Nasal cavity respiratory epithelium epithelial cell of viscerocranial mucosa (primary cell): Measurements from ENCODE around the gene PNMA8A. TPM values are rescaled to one million over a fixed set of nuclear protein-coding genes. Genes with fewer than 3 reads are reported as not detected.

Source experiments
- total RNA-seq: library from RNA; depleted of rRNA; stranded (reverse); fragments of >200 nt; gene quantifications from 2 replicates; pipeline ENCODE4 v1.2.3, GENCODE V29; 2014

Gene PNMA8A, protein sequence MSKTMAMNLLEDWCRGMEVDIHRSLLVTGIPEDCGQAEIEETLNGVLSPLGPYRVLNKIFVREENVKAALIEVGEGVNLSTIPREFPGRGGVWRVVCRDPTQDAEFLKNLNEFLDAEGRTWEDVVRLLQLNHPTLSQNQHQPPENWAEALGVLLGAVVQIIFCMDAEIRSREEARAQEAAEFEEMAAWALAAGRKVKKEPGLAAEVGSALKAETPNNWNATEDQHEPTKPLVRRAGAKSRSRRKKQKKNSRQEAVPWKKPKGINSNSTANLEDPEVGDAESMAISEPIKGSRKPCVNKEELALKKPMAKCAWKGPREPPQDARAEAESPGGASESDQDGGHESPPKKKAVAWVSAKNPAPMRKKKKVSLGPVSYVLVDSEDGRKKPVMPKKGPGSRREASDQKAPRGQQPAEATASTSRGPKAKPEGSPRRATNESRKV
- 4.7 and 5.8 TPM in 2 replicates for total RNA-seq

DNA sequence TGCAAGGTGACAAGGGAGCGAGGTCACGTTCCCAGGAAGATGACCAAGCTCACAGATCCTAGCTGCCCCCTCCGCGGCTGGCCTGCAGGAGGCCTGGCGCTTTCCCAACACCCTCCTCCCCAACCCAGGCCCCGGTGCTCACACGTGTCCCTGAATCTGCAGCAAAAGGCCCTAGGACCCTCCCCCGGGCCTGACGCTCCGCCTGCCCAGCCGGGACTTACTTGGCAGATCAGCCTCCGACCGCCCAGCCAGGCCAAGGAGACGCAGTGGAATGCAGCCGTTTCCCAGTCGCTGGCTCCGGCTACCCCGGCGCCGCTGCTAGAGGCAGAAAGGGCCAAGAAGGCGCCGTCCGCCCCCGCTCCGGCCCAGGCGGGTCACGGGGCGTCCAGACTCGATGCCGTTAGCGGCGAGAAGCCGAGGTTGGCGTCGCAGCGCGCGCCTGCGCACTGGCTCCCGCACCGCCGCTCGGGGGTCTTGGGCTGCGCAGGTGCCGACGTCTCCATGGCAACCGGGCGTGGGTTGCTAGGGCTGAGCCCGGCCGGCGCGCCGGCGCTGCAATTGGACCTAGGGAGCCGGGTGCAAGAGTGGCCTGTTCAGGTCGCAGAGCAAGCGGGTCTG, at the start of gene PNMA8A:
Gene PNMA8A (minus strand): TSS at position 448 of the 618 bp plus-strand sequence. CDS start 528 bp downstream, outside the sequence.

DNA sequence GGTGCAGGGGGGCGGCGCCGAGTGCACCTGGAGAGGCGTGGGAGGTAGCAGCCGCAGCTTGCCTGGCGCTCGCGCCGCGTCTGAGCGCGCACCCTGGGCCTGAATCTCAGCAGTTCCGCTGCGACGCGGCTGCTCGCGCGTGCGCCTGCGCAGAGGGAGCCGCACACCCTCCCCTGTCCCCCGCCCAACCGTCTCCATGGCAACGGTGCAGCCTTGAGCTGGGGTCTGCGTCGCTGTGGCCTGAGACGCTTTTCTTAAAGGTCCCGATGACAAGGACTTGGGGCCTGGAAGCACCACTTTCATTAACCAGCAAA, 24.4 kb upstream of the PNMA8A start, which contains the start of gene PNMA8B:
Gene PNMA8B (minus strand): TSS at position 82 of the 314 bp plus-strand sequence. CDS start 402 bp downstream, outside the sequence.

DNA sequence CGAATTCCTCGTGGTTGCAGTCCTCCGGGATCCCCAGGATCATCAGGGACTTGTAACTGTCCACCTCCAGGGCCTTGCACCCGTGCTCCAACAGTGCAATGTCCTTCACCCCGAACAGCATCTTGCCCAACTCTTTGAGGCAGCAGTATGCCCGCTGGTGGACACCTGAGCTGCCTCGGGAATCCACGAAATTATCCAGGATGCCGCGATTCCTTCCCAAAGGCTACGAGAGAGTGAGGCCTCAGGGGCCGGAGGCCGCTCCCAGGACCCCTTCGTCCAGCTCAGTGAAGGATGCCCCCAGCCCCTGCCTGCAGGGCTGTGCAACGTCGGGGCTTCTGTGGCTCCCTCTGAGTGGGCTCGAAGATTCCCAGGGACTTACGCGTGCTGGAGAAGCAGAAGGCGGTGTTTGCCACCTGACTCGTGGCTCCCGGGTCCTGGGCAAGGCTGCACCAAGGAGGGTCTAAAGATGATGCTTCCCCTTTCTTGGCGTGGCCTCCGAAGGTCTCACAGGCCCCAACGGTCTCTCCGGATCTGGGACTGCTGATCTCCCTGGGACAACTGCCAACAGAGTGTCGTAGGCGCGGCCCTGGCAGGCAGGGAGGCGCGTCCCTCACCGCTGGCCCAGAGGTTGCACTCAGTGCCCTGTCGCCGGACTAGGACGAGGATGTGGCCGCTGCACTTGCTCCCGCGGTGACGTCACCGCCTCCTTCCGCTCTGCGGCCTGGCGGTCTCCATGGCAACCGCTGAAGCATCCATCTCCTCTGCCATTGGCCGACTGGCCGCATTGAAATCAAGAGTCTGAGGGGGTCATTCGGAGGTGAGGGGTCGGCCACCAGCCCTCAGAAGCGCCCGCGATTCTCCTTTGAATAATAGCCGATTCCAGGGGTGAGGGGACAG, 42.9 kb downstream of the PNMA8A start, which contains the start of gene PNMA8C:
Gene PNMA8C (minus strand): TSS at position 698 of the 897 bp plus-strand sequence. CDS start 577 bp downstream, at position 121.

Other genes with a start within 250 kb of the PNMA8A start
- gene IGFL1, start 241.8 kb downstream of the PNMA8A start, total RNA-seq: under 0.01 TPM in 1 of 2 replicates, not detected in the other
- 0.71 TPM in 1 of 2 replicates, not detected in the other for gene HIF3A, start 174.5 kb downstream of the PNMA8A start, total RNA-seq
- gene PPP5C, start 124.5 kb downstream of the PNMA8A start, total RNA-seq: 35.2 and 52.1 TPM in 2 replicates
- 15.0 and 16.1 TPM in 2 replicates for gene CCDC8, start 58.0 kb downstream of the PNMA8A start, total RNA-seq
- gene PNMA8C, start 42.6 kb downstream of the PNMA8A start, total RNA-seq: not detected in 2 replicates
- under 0.01 and 0.07 TPM in 2 replicates for gene PNMA8B, start 24.3 kb upstream of the PNMA8A start, total RNA-seq
- 73.1 and 94.7 TPM in 2 replicates for gene CALM3, start 129.8 kb upstream of the PNMA8A start, total RNA-seq
- gene PTGIR, start 153.5 kb upstream of the PNMA8A start, total RNA-seq: not detected in 2 replicates
- gene GNG8, start 164.6 kb upstream of the PNMA8A start, total RNA-seq: not detected in 2 replicates
- gene DACT3, start 189.6 kb upstream of the PNMA8A start, total RNA-seq: under 0.01 TPM in 1 of 2 replicates, not detected in the other
- 17.4 and 50.8 TPM in 2 replicates for gene PRKD2, start 245.6 kb upstream of the PNMA8A start, total RNA-seq